ENCODE measurements around the gene PHOX2A. TPM values are rescaled to one million over a fixed set of nuclear protein-coding genes. Genes with fewer than 3 reads are reported as not detected.
"Not testable (repeated sequence)": the region's sequence is repeated elsewhere in the genome, so short reads cannot be mapped to it uniquely, and the experiment has no call there.

PHOX2A gene
- total RNA-seq, 1 donor from 2014 or later = not detected

DNA sequence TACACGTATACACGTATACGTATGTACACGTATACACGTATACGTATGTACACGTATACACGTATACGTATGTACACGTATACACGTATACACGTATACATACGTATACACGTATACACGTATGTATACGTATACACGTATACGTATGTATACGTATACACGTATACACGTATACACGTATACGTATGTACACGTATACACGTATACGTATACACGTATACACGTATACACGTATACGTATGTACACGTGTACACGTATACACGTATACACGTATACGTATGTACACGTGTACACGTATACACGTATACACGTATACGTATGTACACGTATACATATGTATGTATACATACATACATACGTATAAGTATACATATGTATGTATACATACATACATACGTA lies 42.5 kb downstream of the PHOX2A start:
- H3K36me3 Mint-ChIP-seq (ENCODE audit: low read depth); intact Hi-C loops (cut with micrococcal nuclease); H3K4me1 Mint-ChIP-seq (ENCODE audit: low read depth); H3K9me3 Mint-ChIP-seq; H3K27me3 Mint-ChIP-seq (ENCODE audit: low read depth); DNase-seq (ENCODE audit: low spot score); H3K27ac Mint-ChIP-seq; H3K4me3 Mint-ChIP-seq (ENCODE audit: low read depth): not testable (repeated sequence)

GRCh38 chr11:72195518-72196270 lies 48.3 kb downstream of the PHOX2A start:
- H3K27ac Mint-ChIP-seq = no peak overlapping the region
- no peaks in the 10 kb centered on the region for H3K4me1 Mint-ChIP-seq (ENCODE audit: low read depth)
- H3K4me3 Mint-ChIP-seq (ENCODE audit: low read depth) = no peak overlapping the region
- peaks cover 2% of the 10 kb centered on the region for H3K27me3 Mint-ChIP-seq (ENCODE audit: low read depth)
- no peaks in the 10 kb centered on the region for H3K9me3 Mint-ChIP-seq
- no peaks in the 10 kb centered on the region for H3K36me3 Mint-ChIP-seq (ENCODE audit: low read depth)
- DNase-seq (ENCODE audit: low spot score) = no peak
- intact Hi-C loops (cut with micrococcal nuclease) = no loop called here

DNA sequence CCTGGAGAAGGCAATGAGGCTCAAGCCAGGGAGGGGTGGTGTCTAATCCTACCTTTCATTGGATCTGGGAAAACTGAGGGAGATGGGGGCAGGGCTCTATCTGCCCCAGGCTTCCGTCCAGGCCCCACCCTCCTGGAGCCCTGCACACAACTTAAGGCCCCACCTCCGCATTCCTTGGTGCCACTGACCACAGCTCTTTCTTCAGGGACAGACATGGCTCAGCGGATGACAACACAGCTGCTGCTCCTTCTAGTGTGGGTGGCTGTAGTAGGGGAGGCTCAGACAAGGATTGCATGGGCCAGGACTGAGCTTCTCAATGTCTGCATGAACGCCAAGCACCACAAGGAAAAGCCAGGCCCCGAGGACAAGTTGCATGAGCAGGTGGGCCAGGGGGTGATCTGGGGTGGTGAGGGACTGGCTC lies 52.0 kb downstream of the PHOX2A start, which contains the start of gene FOLR1:
FOLR1 (plus strand) TSS at position 180 of the 421 bp plus-strand sequence; CDS start at position 214, 34 bp downstream.
- H3K4me3 Mint-ChIP-seq (ENCODE audit: low read depth) = no peak within 1 kb of the TSS
- H3K27ac Mint-ChIP-seq = no peak within 1 kb of the TSS
- intact Hi-C loops (cut with micrococcal nuclease) = no loop called here

GRCh38 chr11:72190631-72191071 lies 53.3 kb downstream of the PHOX2A start:
- Mint-ChIP-seq H3K9me3 (no peaks in the 10 kb centered on the region), H3K27ac (no peak overlapping the region), H3K4me3 (ENCODE audit: low read depth) (no peak overlapping the region), H3K27me3 (ENCODE audit: low read depth) (peaks cover 3% of the 10 kb centered on the region), H3K4me1 (ENCODE audit: low read depth) (no peaks in the 10 kb centered on the region), H3K36me3 (ENCODE audit: low read depth) (no peaks in the 10 kb centered on the region)
- no peak for DNase-seq (ENCODE audit: low spot score)
- intact Hi-C loops (cut with micrococcal nuclease) = no loop called here

More for the DNA sequence above, 52.0 kb downstream of the PHOX2A start, which contains the start of gene FOLR1:
- Mint-ChIP-seq H3K36me3 (ENCODE audit: low read depth) (no peaks in the 10 kb centered on the region), H3K9me3 (no peaks in the 10 kb centered on the region), H3K4me1 (ENCODE audit: low read depth) (no peaks in the 10 kb centered on the region), H3K27me3 (ENCODE audit: low read depth) (peaks cover 3% of the 10 kb centered on the region)
- DNase-seq (ENCODE audit: low spot score) = no peak

DNA sequence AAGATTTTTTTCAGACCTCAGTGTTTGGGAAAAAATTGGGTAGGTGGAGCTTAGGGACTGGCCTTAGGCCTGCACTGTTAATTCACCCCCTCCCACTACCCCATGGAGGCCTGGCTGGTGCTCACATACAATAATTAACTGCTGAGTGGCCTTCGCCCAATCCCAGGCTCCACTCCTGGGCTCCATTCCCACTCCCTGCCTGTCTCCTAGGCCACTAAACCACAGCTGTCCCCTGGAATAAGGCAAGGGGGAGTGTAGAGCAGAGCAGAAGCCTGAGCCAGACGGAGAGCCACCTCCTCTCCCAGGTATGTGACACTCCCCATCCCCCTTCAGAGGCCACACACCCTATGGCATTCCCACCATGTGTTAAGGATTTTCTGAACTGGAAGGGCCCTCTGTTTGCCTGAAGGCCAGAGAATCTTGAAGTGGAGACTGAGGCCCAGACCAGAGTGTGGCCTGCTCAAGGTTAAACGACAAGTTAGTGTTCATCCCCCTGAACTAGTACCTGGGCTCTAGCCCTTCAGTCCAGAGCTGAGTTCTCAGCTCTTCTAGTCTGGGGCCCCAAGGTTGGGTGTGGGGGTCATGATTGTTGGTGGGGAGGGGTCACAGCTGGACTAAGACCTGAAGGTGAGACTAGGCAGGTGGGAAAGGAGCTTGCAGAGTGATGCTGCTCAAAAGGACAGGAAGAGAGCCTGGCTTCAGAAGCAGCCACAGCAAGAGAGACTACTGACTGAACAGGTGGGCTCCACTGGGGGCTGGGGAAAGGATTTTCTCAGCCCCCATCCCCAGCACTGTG lies 54.3 kb downstream of the PHOX2A start:
- Mint-ChIP-seq H3K27ac (no peak overlapping the region), H3K36me3 (ENCODE audit: low read depth) (no peaks in the 10 kb centered on the region), H3K9me3 (no peaks in the 10 kb centered on the region), H3K27me3 (ENCODE audit: low read depth) (peaks cover 2% of the 10 kb centered on the region), H3K4me3 (ENCODE audit: low read depth) (no peak overlapping the region), H3K4me1 (ENCODE audit: low read depth) (no peaks in the 10 kb centered on the region)
- intact Hi-C loops (cut with micrococcal nuclease) = no loop called here
- DNase-seq (ENCODE audit: low spot score) = no peak

Other genes with a start within 250 kb of the PHOX2A start
- 12.6 and 13.5 TPM in 2 replicates for gene IL18BP, start 245.3 kb downstream of the PHOX2A start, total RNA-seq
- gene NUMA1, start 163.6 kb downstream of the PHOX2A start, total RNA-seq = 162 and 174 TPM in 2 replicates
- gene LRRC51, start 163.3 kb downstream of the PHOX2A start, total RNA-seq = 7.9 and 9.2 TPM in 2 replicates
- gene LAMTOR1, start 140.9 kb downstream of the PHOX2A start, total RNA-seq = 95.1 and 100 TPM in 2 replicates
- 0.18 TPM in 1 of 2 replicates, not detected in the other for gene TOMT, start 138.3 kb downstream of the PHOX2A start, total RNA-seq
- 61.6 and 67.9 TPM in 2 replicates for gene ANAPC15, start 131.5 kb downstream of the PHOX2A start, total RNA-seq
- gene FOLR3, start 108.5 kb downstream of the PHOX2A start, total RNA-seq = 0.18 and 0.51 TPM in 2 replicates
- gene FOLR1, start 52.0 kb downstream of the PHOX2A start, total RNA-seq = not detected in 2 replicates
- gene FOLR2, start 27.4 kb downstream of the PHOX2A start, total RNA-seq = not detected in 2 replicates
- gene INPPL1, start 19.4 kb downstream of the PHOX2A start, total RNA-seq = 176 TPM in 2 replicates
- 38.2 and 40.6 TPM in 2 replicates for gene CLPB, start 190.4 kb upstream of the PHOX2A start, total RNA-seq

Data from activated T-helper 2 cell treated with anti-CD3 and anti-CD28 coated beads, Interferon-gamma antibody, Interleukin-2, Interleukin-4, amounts not matched to agents 10 μg/mL and 5 μg/mL and 100 μg/mL, durations not matched to agents 14 hours and 24 hours and 36 hours (primary cell).